HFFc6 (cell line): ENCODE measurements around the gene CCDC134. TPM values are rescaled to one million over a fixed set of nuclear protein-coding genes. Genes with fewer than 3 reads are reported as not detected.

Source experiments
- DNase-seq: peaks from one replicate; pipeline ENCODE4 v3.0.0-alpha.2; 2018
- H3K27ac Mint-ChIP-seq: 2 replicates; pipeline ENCODE4 v1.8.0; 2020; ENCODE audit warnings: mild to moderate bottlenecking, mixed read lengths
- H3K27me3 Mint-ChIP-seq: 2 replicates; pipeline ENCODE4 v1.8.0; 2021; ENCODE audit warnings: mild to moderate bottlenecking, moderate library complexity, mixed read lengths; ENCODE audit not compliant: insufficient read depth
- H3K36me3 Mint-ChIP-seq: 2 replicates; pipeline ENCODE4 v1.8.0; 2021; ENCODE audit warnings: low read depth, mixed read lengths
- H3K4me1 Mint-ChIP-seq: 2 replicates; pipeline ENCODE4 v1.8.0; 2020; ENCODE audit warnings: low read depth, mixed read lengths
- H3K4me3 Mint-ChIP-seq: 2 replicates; pipeline ENCODE4 v1.8.0; 2020; ENCODE audit warnings: mild to moderate bottlenecking, moderate library complexity, mixed read lengths
- H3K9me3 Mint-ChIP-seq: 2 replicates; pipeline ENCODE4 v1.8.0; 2020; ENCODE audit warnings: mild to moderate bottlenecking, mixed read lengths
- CTCF ChIP-seq: fragments of 200-600 bp; sonication (generic); IDR thresholded peaks from 2 replicates; pipeline ENCODE4 v1.5.0; 2021; ENCODE audit warnings: antibody characterized with exemption, mild to moderate bottlenecking
- total RNA-seq, 6 experiments: library from RNA; stranded (reverse); fragmentation: NEBNext Ultra II Directional; extraction: Animal tissue kit (Norgen Biotek cat#: 25700); gene quantifications; 2 replicates in 1 of 6; 3 replicates in 5 of 6; pipeline ENCODE4 v1.2.3, GENCODE V29; 2021

CCDC134 gene
- total RNA-seq, 6 experiments from 2014 or later = 8.9 to 10.4 (median 9.1) TPM

DNA sequence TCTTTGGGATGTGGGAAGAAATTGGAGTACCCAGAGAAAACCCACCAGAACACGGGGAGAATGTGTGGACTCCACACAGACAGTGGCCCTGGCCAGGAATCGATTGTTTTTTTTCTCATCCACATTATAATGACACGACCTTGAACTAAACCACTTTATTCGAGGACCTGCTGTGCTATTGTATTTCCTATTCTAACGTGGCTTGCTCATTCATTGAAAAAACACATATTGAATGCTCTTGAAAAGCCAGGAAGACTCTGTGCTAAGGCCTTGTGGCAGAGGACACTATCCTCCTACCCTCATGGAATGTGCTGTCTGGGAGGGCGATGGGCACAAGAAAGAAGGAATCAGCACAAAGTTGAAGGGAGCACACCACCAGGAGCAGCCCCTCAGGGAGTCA is 23.3 kb downstream of the CCDC134 start:
- Mint-ChIP-seq H3K27me3 (peaks cover 4% of the 10 kb centered on the region), H3K4me3 (no peak overlapping the region), H3K36me3 (no peaks in the 10 kb centered on the region), H3K4me1 (peaks cover 28% of the 10 kb centered on the region), H3K9me3 (no peaks in the 10 kb centered on the region), H3K27ac (no peak overlapping the region)
- DNase-seq = no peak
- TF ChIP-seq CTCF = no peak

DNA sequence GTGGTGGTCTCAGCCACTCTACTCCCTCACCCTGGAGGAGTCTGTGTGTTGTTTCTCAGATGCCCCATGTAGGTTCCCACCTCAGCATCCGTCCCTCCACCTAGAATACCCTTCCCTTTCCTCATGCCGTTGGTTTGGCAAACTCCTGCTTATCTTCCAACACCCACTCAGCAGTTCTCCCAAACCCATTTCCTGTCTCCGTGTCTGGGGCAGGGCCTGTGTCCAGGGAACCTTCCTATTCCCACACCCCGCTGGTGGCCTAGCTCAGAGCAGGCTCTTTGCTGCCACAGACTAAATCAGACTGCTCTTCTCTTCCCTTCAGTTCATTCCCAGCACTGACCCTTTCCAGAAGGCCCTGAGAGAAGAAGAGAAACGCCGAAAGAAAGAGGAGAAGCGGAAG is 24.9 kb downstream of the CCDC134 start:
- no peak for TF ChIP-seq CTCF
- H3K27ac Mint-ChIP-seq = peak overlapping the region; percentile 70
- H3K4me1 Mint-ChIP-seq = peaks cover 28% of the 10 kb centered on the region
- H3K9me3 Mint-ChIP-seq = no peaks in the 10 kb centered on the region
- no peak overlapping the region for H3K4me3 Mint-ChIP-seq
- H3K36me3 Mint-ChIP-seq = no peaks in the 10 kb centered on the region
- DNase-seq = no peak
- H3K27me3 Mint-ChIP-seq = peaks cover 4% of the 10 kb centered on the region

GRCh38 chr22:41826021-41826420 is 25.5 kb downstream of the CCDC134 start:
- TF ChIP-seq CTCF = no peak
- Mint-ChIP-seq H3K36me3 (no peaks in the 10 kb centered on the region), H3K4me3 (no peak overlapping the region), H3K27ac (no peak overlapping the region), H3K9me3 (no peaks in the 10 kb centered on the region), H3K4me1 (peaks cover 28% of the 10 kb centered on the region), H3K27me3 (peaks cover 4% of the 10 kb centered on the region)
- no peak for DNase-seq

DNA sequence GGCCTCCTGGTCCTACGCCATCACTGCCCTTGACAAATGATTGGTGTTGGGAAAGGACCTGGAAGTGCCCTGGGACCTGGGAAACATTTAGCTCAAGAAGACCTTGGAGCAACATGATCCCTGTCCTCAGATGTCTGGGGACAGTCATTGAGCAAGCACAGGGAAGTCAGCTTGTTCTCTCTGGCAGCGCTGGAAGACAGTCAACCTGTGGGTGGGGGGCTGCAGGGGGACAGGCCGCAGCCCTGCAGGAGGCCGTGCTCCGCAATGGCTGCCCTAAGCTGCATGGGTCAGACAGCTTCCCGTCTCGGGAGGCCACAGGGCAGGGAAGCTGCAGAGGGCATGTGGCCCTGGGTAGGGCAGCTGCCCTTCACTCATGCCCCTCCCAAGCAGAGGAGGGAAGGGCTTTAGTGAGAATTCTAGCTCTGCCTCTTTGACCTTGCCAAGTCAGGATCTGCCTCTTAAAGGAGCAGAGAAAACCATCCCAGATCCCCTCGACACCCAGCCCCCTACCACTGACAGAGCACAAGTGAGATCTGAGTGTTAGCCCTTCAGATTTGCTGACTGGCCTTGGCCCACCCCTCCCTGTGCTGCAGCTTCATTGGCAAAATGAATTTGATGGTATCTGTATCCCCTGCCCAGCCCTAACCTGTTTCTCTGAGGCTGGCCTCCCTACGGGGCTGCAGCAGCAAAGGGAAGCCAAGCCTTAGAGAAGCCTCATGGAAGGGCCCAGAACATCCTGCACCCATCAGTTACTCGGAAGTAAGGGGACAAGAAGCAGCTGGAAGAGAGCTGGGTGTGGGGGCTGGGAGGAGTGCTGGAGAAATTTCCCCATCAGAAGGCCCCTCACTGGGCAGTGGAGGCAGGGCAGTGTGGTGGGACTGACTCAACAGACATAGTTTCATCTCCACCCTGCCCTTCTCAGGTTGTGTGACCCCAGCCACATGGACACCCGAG is 26.2 kb downstream of the CCDC134 start:
- H3K27me3 Mint-ChIP-seq = peaks cover 2% of the 10 kb centered on the region
- H3K27ac Mint-ChIP-seq = no peak overlapping the region
- no peak for DNase-seq
- H3K4me3 Mint-ChIP-seq = no peak overlapping the region
- H3K36me3 Mint-ChIP-seq = no peaks in the 10 kb centered on the region
- H3K9me3 Mint-ChIP-seq = no peaks in the 10 kb centered on the region
- no peak for TF ChIP-seq CTCF
- H3K4me1 Mint-ChIP-seq = peaks cover 29% of the 10 kb centered on the region

DNA sequence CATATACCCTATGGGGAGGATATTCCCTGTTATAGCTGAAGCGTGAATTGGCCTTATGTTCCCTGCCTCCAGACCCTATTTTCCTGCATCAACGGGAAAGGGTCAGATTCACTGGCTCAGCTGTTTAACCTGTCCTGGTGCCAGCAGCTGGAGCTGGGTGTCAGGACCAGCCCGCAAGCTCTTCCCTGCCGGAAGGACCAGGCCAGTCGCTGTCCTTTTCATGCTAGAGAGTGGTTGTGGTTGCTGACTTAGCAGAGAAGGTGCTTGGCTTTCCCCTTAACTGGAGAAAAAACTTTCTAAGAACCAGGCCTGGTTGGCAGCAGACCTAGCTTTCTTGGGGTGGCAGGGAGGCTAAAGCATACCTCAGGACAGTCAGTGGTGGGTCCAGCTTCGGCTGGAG is 27.2 kb downstream of the CCDC134 start:
- Mint-ChIP-seq H3K4me1 (peaks cover 27% of the 10 kb centered on the region), H3K27me3 (peaks cover 1% of the 10 kb centered on the region), H3K36me3 (no peaks in the 10 kb centered on the region), H3K4me3 (no peak overlapping the region), H3K9me3 (no peaks in the 10 kb centered on the region), H3K27ac (no peak overlapping the region)
- no peak for DNase-seq
- no peak for TF ChIP-seq CTCF
